ENCODE results near the gene KDM4C. TPM values are rescaled to one million over a fixed set of nuclear protein-coding genes. Genes with fewer than 3 reads are reported as not detected.

The KDM4C gene
- total RNA-seq, 1 donor from 2014 or later: 48.4 TPM

- intact Hi-C loops (cut with micrococcal nuclease): no loop called here
Measured at GRCh38 chr9:6961845-6962522, 204.2 kb downstream of the KDM4C start.

- intact Hi-C loops (cut with micrococcal nuclease): no loop called here
Measured at GRCh38 chr9:6965566-6965965, 207.8 kb downstream of the KDM4C start.

DNA sequence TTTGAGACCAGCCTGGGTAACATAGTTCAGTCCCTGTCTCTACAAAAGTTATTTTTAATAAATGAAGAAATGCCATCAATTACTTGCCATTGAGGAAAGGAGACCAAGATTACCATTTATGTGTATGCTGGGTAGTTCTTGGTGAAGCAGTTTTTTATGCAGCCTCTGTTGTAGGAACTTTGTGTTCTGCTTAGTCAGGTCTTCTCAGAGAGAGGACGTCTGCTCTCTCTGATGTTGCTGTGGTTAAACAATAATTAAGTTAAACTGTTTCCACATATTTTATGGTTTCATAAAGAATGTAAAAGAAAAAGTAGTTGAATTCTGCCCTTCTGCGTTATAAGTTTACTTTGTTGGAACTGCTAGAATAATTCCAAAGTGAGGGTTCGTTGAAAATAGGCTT lies 210.5 kb downstream of the KDM4C start:
- intact Hi-C loops (cut with micrococcal nuclease): no loop called here

DNA sequence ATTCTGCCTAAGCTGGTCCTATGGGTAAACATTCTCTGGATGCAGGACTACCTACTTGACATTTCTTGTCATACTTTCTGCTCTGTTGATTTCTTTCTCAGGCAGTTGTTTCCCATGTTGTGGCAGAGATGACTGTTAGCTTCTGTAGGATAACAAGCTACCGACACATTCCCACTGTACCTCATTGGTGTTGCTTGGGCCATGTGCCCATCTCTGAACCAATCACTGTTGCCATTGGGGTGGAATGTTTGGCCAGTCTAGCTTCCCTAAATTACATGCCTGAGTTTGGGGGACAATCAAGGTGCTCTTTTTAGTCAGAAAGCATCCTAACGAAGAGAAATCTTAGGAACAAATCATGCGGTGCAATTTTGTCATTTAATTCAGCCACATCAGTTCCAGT lies 212.0 kb downstream of the KDM4C start:
- intact Hi-C loops (cut with micrococcal nuclease): no loop called here

DNA sequence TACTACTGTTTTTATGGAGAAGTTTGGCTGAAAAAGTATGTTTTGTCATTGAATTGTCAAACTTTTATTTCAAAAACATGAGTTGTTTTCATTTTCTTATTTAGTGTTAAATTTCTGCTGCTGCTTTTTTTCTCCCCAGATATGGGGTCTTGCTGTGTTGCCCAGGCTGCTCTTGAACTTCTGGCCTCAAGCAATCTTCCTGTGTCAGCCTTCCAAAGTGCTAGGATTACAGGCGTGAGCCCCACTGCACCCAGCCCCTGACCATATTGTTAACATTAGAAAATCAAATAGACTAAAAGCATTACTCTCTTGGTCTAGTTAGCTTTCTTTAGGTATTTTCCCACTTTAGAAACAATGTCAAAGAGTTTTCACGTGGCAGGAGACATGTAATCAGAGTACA lies 215.3 kb downstream of the KDM4C start:
- intact Hi-C loops (cut with micrococcal nuclease): no loop called here

DNA sequence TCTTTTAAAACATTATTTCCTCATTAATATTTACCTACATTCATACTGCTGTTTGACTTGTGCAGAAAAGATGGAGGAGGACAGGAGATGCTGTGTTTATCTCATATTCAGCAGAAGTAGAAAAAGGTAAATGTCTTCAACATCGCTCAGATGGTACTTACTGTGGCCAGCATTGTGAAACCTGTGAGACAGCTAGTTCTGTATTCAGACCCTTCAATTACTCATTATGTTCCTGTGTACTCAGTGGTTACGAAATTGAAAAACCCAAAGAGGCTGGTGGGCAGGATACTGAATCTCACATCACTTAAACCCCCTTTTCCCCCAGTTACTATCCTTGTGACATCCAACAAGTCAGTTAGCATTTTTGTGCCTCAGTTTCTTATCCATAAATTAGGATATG lies 216.0 kb downstream of the KDM4C start:
- intact Hi-C loops (cut with micrococcal nuclease): no loop called here

DNA sequence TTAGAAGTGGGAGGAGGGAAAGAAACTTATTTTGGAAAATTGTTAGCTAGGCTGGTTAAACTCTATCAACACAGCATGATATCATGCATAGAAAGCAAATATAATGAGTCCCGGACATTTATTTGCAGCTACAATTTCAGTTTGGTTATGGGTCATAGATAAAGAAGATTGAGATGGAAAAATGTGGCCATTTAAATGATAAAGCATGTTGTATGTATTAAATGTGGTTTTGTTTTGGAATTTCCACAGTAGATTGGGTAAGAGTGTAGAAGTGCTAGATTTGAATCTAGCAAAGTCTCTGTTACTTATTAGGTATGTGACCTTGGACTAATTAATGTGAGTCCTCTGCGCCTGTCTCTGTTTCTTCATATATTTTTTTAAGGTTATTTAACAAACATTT lies 217.4 kb downstream of the KDM4C start:
- intact Hi-C loops (cut with micrococcal nuclease): no loop called here

DNA sequence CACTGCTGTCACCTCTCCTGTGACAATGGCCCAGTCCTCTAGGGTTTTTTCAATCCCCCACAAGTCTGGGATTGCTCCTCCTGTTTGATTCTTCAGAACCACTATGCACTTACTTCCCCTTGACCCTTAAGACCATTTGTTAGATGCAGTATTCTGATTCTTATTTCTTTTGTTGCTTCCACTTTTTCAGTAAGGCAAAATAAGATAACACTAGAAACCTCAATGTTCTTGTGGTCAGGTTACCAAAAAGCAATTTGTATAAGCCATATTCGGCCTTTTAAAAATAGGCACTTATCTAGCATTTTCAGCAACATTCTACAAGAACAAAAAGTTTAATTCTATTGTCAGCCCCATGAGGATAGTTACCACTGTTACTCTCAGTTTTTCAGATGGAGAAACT lies 220.0 kb downstream of the KDM4C start:
- intact Hi-C loops (cut with micrococcal nuclease): no loop called here

- intact Hi-C loops (cut with micrococcal nuclease): no loop called here
Measured at GRCh38 chr9:6978591-6978990, 220.8 kb downstream of the KDM4C start.

- intact Hi-C loops (cut with micrococcal nuclease): no loop called here
Measured at GRCh38 chr9:6984941-6985578, 227.3 kb downstream of the KDM4C start.

DNA sequence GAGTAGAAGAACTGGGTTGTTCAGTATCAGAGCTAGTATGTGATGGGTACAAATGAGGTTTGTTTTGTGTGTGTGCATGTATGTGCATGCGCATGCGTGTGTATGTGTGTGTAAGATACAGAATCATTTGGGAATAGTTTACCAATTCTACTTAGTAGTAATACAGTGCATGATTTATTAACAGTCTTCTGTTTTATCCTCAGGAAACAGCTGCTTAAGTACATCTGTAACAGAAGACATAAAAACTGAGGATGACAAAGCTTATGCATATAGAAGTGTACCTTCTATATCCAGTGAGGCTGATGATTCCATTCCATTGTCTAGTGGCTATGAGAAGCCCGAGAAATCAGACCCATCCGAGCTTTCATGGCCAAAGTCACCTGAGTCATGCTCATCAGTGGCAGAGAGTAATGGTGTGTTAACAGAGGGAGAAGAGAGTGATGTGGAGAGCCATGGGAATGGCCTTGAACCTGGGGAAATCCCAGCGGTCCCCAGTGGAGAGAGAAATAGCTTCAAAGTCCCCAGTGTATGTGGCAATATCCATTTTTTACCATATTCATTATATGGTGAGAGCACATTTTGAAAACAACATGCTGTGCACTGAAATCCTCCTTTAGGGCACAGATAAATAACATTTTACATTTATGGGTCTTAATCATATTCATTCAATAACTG lies 228.5 kb downstream of the KDM4C start:
- intact Hi-C loops (cut with micrococcal nuclease): no loop called here

- intact Hi-C loops (cut with micrococcal nuclease): no loop called here
Measured at GRCh38 chr9:6987381-6987780, 229.6 kb downstream of the KDM4C start.

DNA sequence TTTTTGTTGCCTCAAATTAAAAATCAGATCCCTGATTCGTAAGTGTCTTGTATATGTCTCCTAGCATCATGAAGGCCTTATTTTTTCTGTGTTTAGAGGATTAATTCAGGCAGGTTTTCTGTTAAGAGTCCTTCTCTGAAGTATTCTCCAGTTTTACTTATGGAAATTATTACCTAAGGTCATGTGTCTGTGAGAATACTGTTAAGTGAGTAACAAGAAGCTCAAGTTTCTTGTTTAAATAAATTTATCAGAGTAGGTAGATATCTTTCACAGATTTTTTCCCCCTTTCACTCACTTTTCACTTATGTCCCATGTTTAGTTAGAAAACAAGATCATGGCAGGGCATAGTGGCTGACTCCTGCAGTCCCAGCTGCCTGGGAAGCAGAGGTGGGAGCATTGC lies 233.6 kb downstream of the KDM4C start:
- intact Hi-C loops (cut with micrococcal nuclease): no loop called here

DNA sequence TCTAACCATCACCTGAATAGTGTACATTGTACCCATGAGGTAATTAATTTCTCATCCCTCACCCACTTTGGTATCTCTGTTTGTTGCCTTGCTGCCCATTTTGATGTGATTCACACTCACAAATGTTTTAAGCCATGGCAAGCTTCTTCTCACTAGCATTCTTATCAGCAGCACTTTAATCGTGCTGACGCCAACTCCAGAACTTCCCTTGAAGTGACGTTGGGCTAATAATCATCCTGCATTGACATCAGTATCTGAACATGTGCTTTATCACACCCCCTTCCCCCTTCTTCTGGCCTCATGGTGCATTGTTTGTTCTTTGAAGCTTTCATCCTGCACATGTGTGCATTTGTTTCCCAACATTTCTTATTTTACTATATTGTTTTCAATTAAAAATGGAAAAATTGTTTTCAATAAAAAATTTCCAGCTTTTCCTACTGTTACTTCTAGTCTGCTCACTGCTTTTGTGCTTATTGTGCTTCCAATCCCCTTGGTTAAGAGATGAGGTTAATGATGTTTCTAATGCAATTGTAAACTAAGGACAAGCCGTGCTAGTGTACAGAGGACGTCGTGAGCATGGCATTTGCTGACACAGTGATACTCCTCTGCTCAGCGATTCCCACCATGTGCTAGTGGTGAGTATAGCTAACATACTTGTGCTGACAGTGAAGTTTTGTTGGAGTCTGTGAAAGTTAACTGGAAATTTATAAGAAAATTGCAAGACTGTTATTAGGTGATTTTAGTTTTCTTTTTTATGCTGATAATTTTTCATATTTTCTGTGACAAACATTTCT lies 238.5 kb downstream of the KDM4C start:
- intact Hi-C loops (cut with micrococcal nuclease): no loop called here

- intact Hi-C loops (cut with micrococcal nuclease): no loop called here
Measured at GRCh38 chr9:6997330-6997729, 239.6 kb downstream of the KDM4C start.

- intact Hi-C loops (cut with micrococcal nuclease): no loop called here
Measured at GRCh38 chr9:6999794-7000193, 242.0 kb downstream of the KDM4C start.

DNA sequence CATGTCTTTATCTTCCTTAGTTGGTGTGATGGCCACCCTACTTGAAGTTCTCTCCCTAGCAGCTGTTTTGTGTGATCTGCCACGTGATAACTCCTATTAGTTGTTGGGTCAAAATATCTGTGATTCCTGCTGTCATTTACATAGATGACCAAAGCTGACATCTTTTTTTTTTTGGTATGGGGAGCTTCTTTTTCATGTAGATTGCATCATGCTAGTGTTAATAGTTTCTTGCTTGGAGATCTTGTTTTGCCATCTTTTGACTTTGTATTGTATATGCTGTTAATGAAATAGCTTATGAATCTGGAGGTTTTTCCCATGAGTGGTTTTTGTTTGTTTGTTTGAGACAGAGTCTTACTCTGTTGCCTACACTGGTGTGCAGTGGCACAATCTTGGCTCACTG lies 243.8 kb downstream of the KDM4C start:
- intact Hi-C loops (cut with micrococcal nuclease): no loop called here

GRCh38 chr9:7003861-7004260 lies 246.1 kb downstream of the KDM4C start:
- intact Hi-C loops (cut with micrococcal nuclease): no loop called here

DNA sequence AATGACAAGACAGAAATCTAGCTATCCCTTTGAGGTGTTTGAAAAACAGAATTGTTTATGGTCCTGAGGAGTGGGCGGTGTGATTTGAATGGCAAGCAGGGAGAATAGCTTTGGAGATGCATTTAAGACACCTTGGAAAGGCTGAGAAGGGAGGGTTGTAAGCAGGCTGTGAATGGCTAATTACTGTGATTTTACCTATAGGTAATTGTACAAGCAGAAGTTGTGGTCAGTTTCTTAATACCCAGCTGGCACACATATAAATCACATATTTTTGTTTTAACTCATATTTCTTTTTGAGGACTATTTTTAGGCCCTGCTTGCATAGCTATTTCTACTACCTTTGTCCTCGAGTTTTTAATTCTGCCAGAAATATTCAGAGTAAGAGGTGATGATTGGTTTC lies 248.6 kb downstream of the KDM4C start:
- intact Hi-C loops (cut with micrococcal nuclease): no loop called here

DNA sequence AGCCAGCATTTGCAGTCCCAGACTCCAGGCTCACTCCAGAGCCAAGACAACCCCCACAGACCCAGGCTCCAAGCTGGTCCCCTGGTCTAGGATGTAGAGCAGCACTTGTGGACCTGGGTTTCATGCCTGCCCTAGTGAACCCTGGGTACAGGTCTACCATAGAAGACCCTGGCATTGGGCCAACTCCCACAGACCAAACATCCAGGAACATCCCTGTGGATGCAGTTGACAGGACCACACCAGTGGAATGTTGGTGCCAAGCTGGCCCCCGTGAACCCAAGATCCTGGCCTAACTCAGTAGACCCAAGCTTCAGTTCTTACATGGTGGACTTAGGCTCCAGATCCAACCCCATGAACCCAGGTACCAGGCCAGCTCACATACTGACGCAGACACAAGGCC lies 250.6 kb downstream of the KDM4C start:
- intact Hi-C loops (cut with micrococcal nuclease): no loop called here

GRCh38 chr9:7009065-7009464 lies 251.3 kb downstream of the KDM4C start:
- intact Hi-C loops (cut with micrococcal nuclease): no loop called here
